ENCODE results near the gene MRPL3. TPM values are rescaled to one million over a fixed set of nuclear protein-coding genes. Genes with fewer than 3 reads are reported as not detected.

Gene MRPL3
- total RNA-seq, 1 experiment from 2014 or later, result 260 TPM

- no peak for DNase-seq (ENCODE audit: low spot score)
Observed at GRCh38 chr3:131417751-131418150, 85.0 kb downstream of the MRPL3 start.

Small RNA genes lying within 50 kb of the gene (small RNA-seq; reads per million reads assigned to genes)
- gene AC107027.2 (not detected), gene SNORA58 (1.9 reads per million, percentile 62 among the genes with 10 or more reads in this experiment)

Other genes with a start within 250 kb of the MRPL3 start
- 17.6 and 19.3 TPM in 2 replicates for gene NUDT16, start 121.2 kb downstream of the MRPL3 start, total RNA-seq (2014; rRNA removed; shearing (Covaris generic))